CD14-positive monocyte (primary cell): ENCODE results near the gene ASB6. TPM values are rescaled to one million over a fixed set of nuclear protein-coding genes. Genes with fewer than 3 reads are reported as not detected.

ENCODE experiments used
- DNase-seq, 3 donors: peaks; one replicate each; pipeline ENCODE4 v3.0.0-alpha.2; 2011 to 2022
- H2AFZ ChIP-seq: 2 replicates; pipeline ENCODE4 v1.6.0; 2012; ENCODE audit warnings: mild to moderate bottlenecking, low read depth, low read length, inconsistent platforms; ENCODE audit not compliant: insufficient read depth, poor library complexity, severe bottlenecking
- H3K27ac ChIP-seq, 2 donors: 1 replicate in 1 of 2; 2 replicates in 1 of 2; pipeline ENCODE4 v1.5.1; 2012 to 2013; ENCODE audit warnings: low read length in 2 of 2, control low read depth in 1 of 2, inconsistent platforms in 1 of 2, low read depth in 1 of 2, mild to moderate bottlenecking in 1 of 2
- H3K27me3 ChIP-seq, 2 donors: one replicate each; pipeline versions ENCODE4 v1.6.0 to v1.6.1; 2011 to 2013; ENCODE audit warnings: low read length in 2 of 2; ENCODE audit not compliant: control insufficient read depth in 2 of 2, insufficient read depth in 2 of 2
- H3K36me3 ChIP-seq, 2 donors: replicated peaks in 1 of 2; 1 replicate in 1 of 2; 2 replicates in 1 of 2; pipeline versions ENCODE4 v1.5.1 to v1.6.1; 2012 to 2013; ENCODE audit warnings: low read length in 2 of 2, control low read depth in 1 of 2, inconsistent platforms in 1 of 2, mild to moderate bottlenecking in 1 of 2; ENCODE audit not compliant: insufficient read depth in 2 of 2, control insufficient read depth in 1 of 2
- H3K4me1 ChIP-seq, 2 donors: 1 replicate in 1 of 2; 2 replicates in 1 of 2; pipeline versions ENCODE4 v1.5.1 to v1.6.1; 2012 to 2013; ENCODE audit warnings: low read length in 2 of 2, control low read depth in 1 of 2, inconsistent platforms in 1 of 2, mild to moderate bottlenecking in 1 of 2, moderate library complexity in 1 of 2; ENCODE audit not compliant: insufficient read depth in 2 of 2, control insufficient read depth in 1 of 2
- H3K4me2 ChIP-seq: replicated peaks from 2 replicates; pipeline ENCODE3; 2012; ENCODE audit warnings: low read length, moderate library complexity, mild to moderate bottlenecking; ENCODE audit not compliant: poor library complexity, severe bottlenecking; ENCODE audit errors: extremely low read depth
- H3K4me3 ChIP-seq, 3 experiments: fragments of 200-600 bp in 1 of 3; sonication (generic) in 1 of 3; replicated peaks in 1 of 3; 1 replicate in 2 of 3; 2 replicates in 1 of 3; pipeline ENCODE4 v1.5.1; 2011 to 2013; ENCODE audit warnings: low read length in 3 of 3, mild to moderate bottlenecking in 3 of 3, control low read depth in 2 of 3, low read depth in 2 of 3, inconsistent platforms in 1 of 3, moderate library complexity in 1 of 3
- H3K79me2 ChIP-seq: 2 replicates; pipeline ENCODE4 v1.6.0; 2012; ENCODE audit warnings: mild to moderate bottlenecking, control low read depth, inconsistent platforms, low read length, moderate library complexity; ENCODE audit not compliant: insufficient read depth
- H3K9ac ChIP-seq: 2 replicates; pipeline ENCODE4 v1.6.0; 2017; ENCODE audit warnings: low read length, mild to moderate bottlenecking; ENCODE audit not compliant: insufficient read depth, poor library complexity, severe bottlenecking
- H3K9me3 ChIP-seq, 2 donors: replicated peaks in 1 of 2; 1 replicate in 1 of 2; 2 replicates in 1 of 2; pipeline versions ENCODE4 v1.5.1 to v1.6.1; 2012 to 2013; ENCODE audit warnings: low read length in 2 of 2, control low read depth in 1 of 2; ENCODE audit not compliant: control insufficient read depth in 1 of 2, insufficient read depth in 1 of 2
- H4K20me1 ChIP-seq: 2 replicates; pipeline ENCODE4 v1.6.0; 2012; ENCODE audit warnings: mild to moderate bottlenecking, low read length, control low read depth, moderate library complexity; ENCODE audit not compliant: insufficient read depth
- H3K27ac Mint-ChIP-seq, 7 donors: one replicate each; pipeline ENCODE4 v1.8.0; 2020; ENCODE audit warnings: mild to moderate bottlenecking in 7 of 7, mixed read lengths in 7 of 7, moderate library complexity in 6 of 7, inconsistent platforms in 2 of 7
- H3K27me3 Mint-ChIP-seq, 3 donors: one replicate each; pipeline ENCODE4 v1.8.0; 2021 to 2022; ENCODE audit warnings: low read depth in 3 of 3, mild to moderate bottlenecking in 3 of 3, mixed read lengths in 3 of 3, moderate library complexity in 3 of 3, inconsistent platforms in 1 of 3
- H3K36me3 Mint-ChIP-seq, 2 donors: one replicate each; pipeline ENCODE4 v1.8.0; 2020; ENCODE audit warnings: mixed read lengths in 2 of 2, inconsistent platforms in 1 of 2, mild to moderate bottlenecking in 1 of 2
- H3K4me1 Mint-ChIP-seq: one replicate; pipeline ENCODE4 v1.8.0; 2020; ENCODE audit warnings: mild to moderate bottlenecking, mixed read lengths
- H3K4me3 Mint-ChIP-seq, 2 donors: one replicate each; pipeline ENCODE4 v1.8.0; 2020; ENCODE audit warnings: mild to moderate bottlenecking in 2 of 2, mixed read lengths in 2 of 2, moderate library complexity in 1 of 2
- H3K9me3 Mint-ChIP-seq, 7 donors: one replicate each; pipeline ENCODE4 v1.8.0; 2020 to 2022; ENCODE audit warnings: mixed read lengths in 7 of 7, mild to moderate bottlenecking in 6 of 7, moderate library complexity in 6 of 7, inconsistent platforms in 2 of 7
- WGBS: methylation state at CpG from one replicate; pipeline ENCODE4 v1.1.5; 2013; ENCODE audit warnings: missing lambda C conversion rate; ENCODE audit not compliant: insufficient coverage; 5-methylcytosine and 5-hydroxymethylcytosine counted together
- intact Hi-C, 2 donors: fragments of 100-400 bp; cut with micrococcal nuclease; formaldehyde crosslinking; loops; one replicate each; pipeline versions ENCODE4 v1.15.0 to v1.15.1; 2023
- polyA plus RNA-seq, 3 donors: library from polyadenylated mRNA; depleted of rRNA in 1 of 3; unstranded in 2 of 3; stranded (reverse) in 1 of 3; fragments of 300-500 nt in 2 of 3; fragments of >200 nt in 1 of 3; fragmentation: Illumina TruSeq in 2 of 3; gene quantifications; 1 replicate in 2 of 3; 2 replicates in 1 of 3; pipeline ENCODE4 v1.2.3, GENCODE V29; 2012 to 2021
- TF ChIP-seq, protein P1 (sequence below): fragments of 200-600 bp; IDR thresholded peaks from one replicate; pipeline ENCODE4 v1.8.0; 2022; ENCODE audit warnings: antibody characterized with exemption, mild to moderate bottlenecking

ASB6 gene
- polyA plus RNA-seq, 3 donors, result 8.1 to 21.1 (median 10.1) TPM

DNA sequence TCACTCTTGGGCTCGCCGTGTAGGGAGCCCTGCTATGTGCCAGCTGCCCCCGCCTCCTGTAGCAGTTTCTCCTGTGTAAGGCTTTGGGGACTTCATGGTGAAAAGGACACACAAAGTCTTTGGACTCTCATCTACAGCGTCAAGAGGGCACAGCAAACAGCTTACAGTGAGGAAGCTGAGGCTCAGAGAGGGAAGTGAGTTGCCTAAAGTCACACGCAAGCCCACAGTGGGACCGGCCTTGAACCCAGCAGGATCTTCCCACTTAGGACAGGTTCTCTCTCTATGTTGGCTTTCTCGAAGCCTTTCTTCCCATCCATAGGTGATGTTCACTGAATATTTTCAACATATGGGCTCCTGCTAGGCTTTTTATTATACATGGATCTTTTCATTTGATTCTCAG lies 13.7 kb upstream of the ASB6 start:
- Histone ChIP-seq H3K4me2 (no peak overlapping the region), H3K36me3 (no peaks in the 10 kb centered on the region), H2AFZ (no peak overlapping the region), H3K9ac (no peak overlapping the region), H3K4me1 (no peaks in the 10 kb centered on the region), H3K27me3 (peaks cover 0 to 4% of the 10 kb centered on the region in 2 donors), H3K79me2 (no peaks in the 10 kb centered on the region), H4K20me1 (no peaks in the 10 kb centered on the region), H3K4me3 (no peak overlapping the region), H3K27ac (no peak overlapping the region), H3K9me3 (no peaks in the 10 kb centered on the region)
- no peaks in the 10 kb centered on the region for H3K4me1 Mint-ChIP-seq
- H3K36me3 Mint-ChIP-seq, result no peaks in the 10 kb centered on the region
- peaks cover 0 to 2% (median 0%) of the 10 kb centered on the region in 7 donors for H3K9me3 Mint-ChIP-seq
- no peak overlapping the region for H3K27ac Mint-ChIP-seq
- no peak overlapping the region for H3K4me3 Mint-ChIP-seq
- 50% methylated on average over 1 of the region's 7 CpGs for WGBS
- peaks cover 14 to 33% (median 23%) of the 10 kb centered on the region in 3 donors for H3K27me3 Mint-ChIP-seq
- no peak for DNase-seq
- TF ChIP-seq, protein P1, sequence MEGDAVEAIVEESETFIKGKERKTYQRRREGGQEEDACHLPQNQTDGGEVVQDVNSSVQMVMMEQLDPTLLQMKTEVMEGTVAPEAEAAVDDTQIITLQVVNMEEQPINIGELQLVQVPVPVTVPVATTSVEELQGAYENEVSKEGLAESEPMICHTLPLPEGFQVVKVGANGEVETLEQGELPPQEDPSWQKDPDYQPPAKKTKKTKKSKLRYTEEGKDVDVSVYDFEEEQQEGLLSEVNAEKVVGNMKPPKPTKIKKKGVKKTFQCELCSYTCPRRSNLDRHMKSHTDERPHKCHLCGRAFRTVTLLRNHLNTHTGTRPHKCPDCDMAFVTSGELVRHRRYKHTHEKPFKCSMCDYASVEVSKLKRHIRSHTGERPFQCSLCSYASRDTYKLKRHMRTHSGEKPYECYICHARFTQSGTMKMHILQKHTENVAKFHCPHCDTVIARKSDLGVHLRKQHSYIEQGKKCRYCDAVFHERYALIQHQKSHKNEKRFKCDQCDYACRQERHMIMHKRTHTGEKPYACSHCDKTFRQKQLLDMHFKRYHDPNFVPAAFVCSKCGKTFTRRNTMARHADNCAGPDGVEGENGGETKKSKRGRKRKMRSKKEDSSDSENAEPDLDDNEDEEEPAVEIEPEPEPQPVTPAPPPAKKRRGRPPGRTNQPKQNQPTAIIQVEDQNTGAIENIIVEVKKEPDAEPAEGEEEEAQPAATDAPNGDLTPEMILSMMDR, result no peak
- intact Hi-C loops, result no loop called here

DNA sequence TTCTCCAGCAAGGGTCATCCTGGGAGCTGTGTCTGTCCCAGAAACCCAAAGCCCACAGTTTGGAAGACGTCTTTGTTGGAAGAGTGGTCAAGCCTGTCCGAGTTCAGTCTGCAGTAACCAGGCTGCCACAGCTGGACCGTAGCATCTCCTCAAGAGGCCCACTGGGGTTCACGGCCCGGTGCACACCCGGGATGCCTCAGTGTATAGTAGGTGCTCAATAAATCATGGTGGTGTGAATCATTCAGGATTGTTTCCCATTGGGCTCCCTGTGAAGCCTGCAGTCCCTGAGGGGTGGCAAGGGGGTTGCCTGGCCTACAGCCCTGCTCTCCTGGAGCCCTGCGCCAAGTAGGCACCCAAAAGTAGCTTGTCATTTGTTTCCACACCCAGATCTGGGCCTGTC lies 13.2 kb upstream of the ASB6 start:
- Histone ChIP-seq H3K4me1 (no peaks in the 10 kb centered on the region), H3K79me2 (no peaks in the 10 kb centered on the region), H3K27ac (no peak overlapping the region), H2AFZ (no peak overlapping the region), H3K27me3 (peaks cover 0 to 4% of the 10 kb centered on the region in 2 donors), H4K20me1 (no peaks in the 10 kb centered on the region), H3K4me3 (no peak overlapping the region), H3K4me2 (no peak overlapping the region), H3K36me3 (no peaks in the 10 kb centered on the region), H3K9me3 (no peaks in the 10 kb centered on the region), H3K9ac (no peak overlapping the region)
- H3K4me3 Mint-ChIP-seq, result no peak overlapping the region
- no peak overlapping the region for H3K27ac Mint-ChIP-seq
- TF ChIP-seq, protein P1, result no peak
- DNase-seq, result no peak
- 97% methylated on average over 7 of the region's 7 CpGs for WGBS
- intact Hi-C loops, result no loop called here
- no peaks in the 10 kb centered on the region for H3K4me1 Mint-ChIP-seq
- H3K9me3 Mint-ChIP-seq, result peaks cover 0 to 2% (median 0%) of the 10 kb centered on the region in 7 donors
- no peaks in the 10 kb centered on the region for H3K36me3 Mint-ChIP-seq
- H3K27me3 Mint-ChIP-seq, result peaks cover 11 to 30% (median 19%) of the 10 kb centered on the region in 3 donors
